H1 (cell line): ENCODE results near the gene CELA2A. TPM values are rescaled to one million over a fixed set of nuclear protein-coding genes. Genes with fewer than 3 reads are reported as not detected.

Experiments used
- EZH2 ChIP-seq: fragments of 200-600 bp; sonication (generic); IDR thresholded peaks from 2 replicates; pipeline ENCODE4 v1.7.1; 2012; ENCODE audit warnings: low read depth, mild to moderate bottlenecking, moderate library complexity, low read length, inconsistent platforms; ENCODE audit not compliant: severe bottlenecking
- MAFK ChIP-seq: IDR thresholded peaks from 2 replicates; pipeline ENCODE4 v1.6.1; 2012; ENCODE audit warnings: low read depth, mild to moderate bottlenecking, improper control_type of control experiment, low read length
- MAX ChIP-seq: IDR thresholded peaks from 2 replicates; pipeline ENCODE4 v1.6.1; 2012; ENCODE audit warnings: inconsistent platforms
- YY1 ChIP-seq: IDR thresholded peaks from 2 replicates; pipeline ENCODE4 v1.6.1; 2011; ENCODE audit warnings: low read depth, mild to moderate bottlenecking, low read length
- polyA plus RNA-seq, 7 experiments: library from polyadenylated mRNA; depleted of rRNA in 3 of 7; stranded (reverse) in 5 of 7; unstranded in 2 of 7; fragments of >200 nt in 5 of 7; fragments of 200-250 nt in 2 of 7; gene quantifications; 1 replicate in 5 of 7; 2 replicates in 1 of 7; 4 replicates in 1 of 7; pipeline versions ENCODE4 v1.2.1 to v1.2.3, GENCODE V29; 2011 to 2013; ENCODE audit warnings: missing spikeins in 2 of 7, mixed read lengths in 2 of 7
- total RNA-seq: library from RNA; stranded (reverse); fragmentation: NEBNext Ultra II Directional; extraction: Animal tissue kit (Norgen Biotek cat#: 25700); gene quantifications from 2 replicates; pipeline ENCODE4 v1.2.1, GENCODE V29; 2021
- TF ChIP-seq, protein P1 (sequence below): IDR thresholded peaks from 2 replicates; pipeline ENCODE4 v1.6.1; 2011; ENCODE audit warnings: low read depth, mild to moderate bottlenecking, low read length; ENCODE audit not compliant: insufficient read depth

Gene CELA2A
- total and polyA plus RNA-seq, 2 of the 8 experiments (the other 6 are each of a cell fraction or from before 2014, with no cell fraction given), result not detected

- TF ChIP-seq MAX, result no peak
- TF ChIP-seq MAFK, result no peak
- no peak for TF ChIP-seq EZH2
- TF ChIP-seq, protein P1, sequence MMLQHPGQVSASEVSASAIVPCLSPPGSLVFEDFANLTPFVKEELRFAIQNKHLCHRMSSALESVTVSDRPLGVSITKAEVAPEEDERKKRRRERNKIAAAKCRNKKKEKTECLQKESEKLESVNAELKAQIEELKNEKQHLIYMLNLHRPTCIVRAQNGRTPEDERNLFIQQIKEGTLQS, result no peak
- no peak for TF ChIP-seq YY1
- TF ChIP-seq, all 59 proteins: peak for 0
Measured at GRCh38 chr1:15455522-15455921, 1.0 kb upstream of the CELA2A start (continued).
